Lower leg skin (tissue), 4 donors: ENCODE measurements around the gene CAMTA1. TPM values are rescaled to one million over a fixed set of nuclear protein-coding genes. Genes with fewer than 3 reads are reported as not detected.

Source experiments
- DNase-seq, 2 donors: peaks; one replicate each; pipeline ENCODE4 v3.0.0-alpha.2; 2019; ENCODE audit warnings: low spot score in 2 of 2
- H3K4me3 ChIP-seq: fragments of 200-600 bp; sonication (generic); 2 replicates; pipeline ENCODE4 v1.5.1; 2017; ENCODE audit warnings: mild to moderate bottlenecking, low read depth; ENCODE audit not compliant: poor library complexity, severe bottlenecking
- CTCF ChIP-seq, 3 donors: fragments of 450-650 bp; IDR thresholded peaks; one replicate each; pipeline ENCODE4 v1.5.1; 2016; ENCODE audit warnings: antibody characterized with exemption in 3 of 3, mild to moderate bottlenecking in 3 of 3, moderate library complexity in 2 of 3
- POLR2A ChIP-seq, 2 donors: fragments of 450-650 bp; IDR thresholded peaks; one replicate each; pipeline ENCODE4 v1.6.1; 2016 to 2017; ENCODE audit warnings: antibody characterized with exemption in 2 of 2, mild to moderate bottlenecking in 1 of 2, moderate library complexity in 1 of 2
- WGBS, 2 donors: methylation state at CpG; one replicate each; pipeline ENCODE4 v1.1.5; 2018; 5-methylcytosine and 5-hydroxymethylcytosine counted together
- intact Hi-C: fragments of 100-400 bp; cut with DNase I; formaldehyde crosslinking; loops from one replicate; pipeline ENCODE4 v1.15.0; 2023; ENCODE audit warnings: low total_unique reads
- total RNA-seq, 4 donors: library from RNA; depleted of rRNA; stranded (reverse); fragments of >200 nt; gene quantifications; one replicate each; pipeline ENCODE4 v1.1.0, GENCODE V29; 2016

Gene CAMTA1
- total RNA-seq, 4 donors from 2014 or later = 24.4 to 52.3 (median 32.9) TPM

- WGBS, 2 donors = 91% methylated on average over 2 of the region's 2 CpGs
- intact Hi-C loops = loop anchor here (10.0 kb wide), 1 partner anchor 95 kb away; no protein-coding TSS in a partner anchor
- H3K4me3 ChIP-seq = no peak overlapping the region
- DNase-seq = no peak
- no peak for TF ChIP-seq CTCF (IDR thresholded peaks at IDR 0.05)
- no peak for TF ChIP-seq POLR2A (IDR thresholded peaks at IDR 0.05)
Measured at GRCh38 chr1:6790146-6790545, 4.9 kb downstream of the CAMTA1 start.

GRCh38 chr1:6794164-6794563 lies 8.9 kb downstream of the CAMTA1 start:
- no peak for TF ChIP-seq CTCF (IDR thresholded peaks at IDR 0.05)
- no peak for TF ChIP-seq POLR2A (IDR thresholded peaks at IDR 0.05)
- no peak overlapping the region for H3K4me3 ChIP-seq
- intact Hi-C loops = loop anchor here (10.0 kb wide), 1 partner anchor 91 kb away; no protein-coding TSS in a partner anchor
- DNase-seq = no peak
- 69 to 71% methylated on average over 2 of the region's 2 CpGs for WGBS, 2 donors

- no peak for DNase-seq
- TF ChIP-seq CTCF (IDR thresholded peaks at IDR 0.05) = no peak
- TF ChIP-seq POLR2A (IDR thresholded peaks at IDR 0.05) = no peak
- intact Hi-C loops = loop anchor here (10.0 kb wide), 1 partner anchor 90 kb away; no protein-coding TSS in a partner anchor
- no peak overlapping the region for H3K4me3 ChIP-seq
- 92 to 93% methylated on average over 4 of the region's 4 CpGs for WGBS, 2 donors
Measured at GRCh38 chr1:6795203-6795602, 9.9 kb downstream of the CAMTA1 start.

DNA sequence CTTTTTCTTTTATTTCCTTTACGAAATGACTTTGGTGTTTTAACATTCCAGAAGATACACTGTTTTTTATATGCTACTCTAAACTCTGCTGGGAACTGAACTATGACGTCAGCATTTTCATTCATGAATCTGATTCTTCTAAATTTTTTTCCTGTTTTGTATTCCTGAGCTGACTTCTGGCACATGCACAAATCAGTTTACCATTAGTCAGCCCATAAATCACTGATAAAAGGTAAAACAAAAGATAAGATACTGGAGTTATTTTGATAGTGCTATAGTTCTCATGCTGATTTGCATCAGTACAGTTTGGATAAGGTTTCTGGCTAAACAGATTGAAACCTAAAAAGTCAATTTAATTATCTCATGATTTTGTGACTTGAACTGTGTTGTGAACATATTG lies 10.4 kb downstream of the CAMTA1 start:
- TF ChIP-seq POLR2A (IDR thresholded peaks at IDR 0.05) (no peak), CTCF (IDR thresholded peaks at IDR 0.05) (no peak)
- H3K4me3 ChIP-seq = no peak overlapping the region
- intact Hi-C loops = loop anchor here (10.0 kb wide), 1 partner anchor 89 kb away; no protein-coding TSS in a partner anchor
- DNase-seq = no peak
- 32 to 44% methylated on average over 2 of the region's 2 CpGs for WGBS, 2 donors

- DNase-seq = no peak
- TF ChIP-seq CTCF (IDR thresholded peaks at IDR 0.05) (no peak), POLR2A (IDR thresholded peaks at IDR 0.05) (no peak)
- 63 to 80% methylated on average over 9 of the region's 9 CpGs for WGBS, 2 donors
- no peak overlapping the region for H3K4me3 ChIP-seq
- intact Hi-C loops = loop anchor here (10.0 kb wide), 1 partner anchor 89 kb away; no protein-coding TSS in a partner anchor
Measured at GRCh38 chr1:6796095-6796494, 10.8 kb downstream of the CAMTA1 start.

DNA sequence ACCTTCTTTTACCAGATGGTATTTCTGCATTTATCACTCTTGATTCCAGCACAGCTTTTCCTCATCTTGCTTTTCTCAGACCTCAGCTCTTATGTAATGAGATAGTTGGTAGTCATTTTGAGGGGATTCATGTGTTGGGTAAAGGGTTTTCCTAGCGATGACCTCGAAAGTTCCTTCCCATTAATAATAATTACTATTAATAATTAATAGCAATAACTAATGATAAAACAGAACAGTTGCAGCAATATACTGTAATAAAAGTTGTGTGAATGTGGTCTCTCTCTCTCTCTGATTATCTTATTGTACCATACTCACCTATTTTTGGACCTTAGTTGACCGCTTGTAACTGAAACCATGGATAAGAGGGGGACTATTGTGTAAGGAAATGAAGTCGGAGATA lies 14.2 kb downstream of the CAMTA1 start:
- WGBS, 2 donors = 94 to 96% methylated on average over 4 of the region's 4 CpGs
- TF ChIP-seq POLR2A (IDR thresholded peaks at IDR 0.05) (no peak), CTCF (IDR thresholded peaks at IDR 0.05) (no peak)
- intact Hi-C loops = loop anchor here (10.0 kb wide), 1 partner anchor 85 kb away; no protein-coding TSS in a partner anchor
- no peak for DNase-seq
- no peak overlapping the region for H3K4me3 ChIP-seq
